Umbilical cord (tissue), 2 donors: ENCODE measurements around the gene CHRNA4. TPM values are rescaled to one million over a fixed set of nuclear protein-coding genes. Genes with fewer than 3 reads are reported as not detected.

Source experiments
- DNase-seq: peaks from one replicate; pipeline ENCODE4 v3.0.0-alpha.2; 2015; ENCODE audit warnings: low spot score
- total RNA-seq: library from RNA; depleted of rRNA; stranded (reverse); fragments of >200 nt; gene quantifications from one replicate; pipeline ENCODE4 v1.2.3, GENCODE V29; 2014; ENCODE audit warnings: low replicate concordance; ENCODE audit not compliant: insufficient read depth

Gene CHRNA4
- total RNA-seq, result 2.2 TPM

DNA sequence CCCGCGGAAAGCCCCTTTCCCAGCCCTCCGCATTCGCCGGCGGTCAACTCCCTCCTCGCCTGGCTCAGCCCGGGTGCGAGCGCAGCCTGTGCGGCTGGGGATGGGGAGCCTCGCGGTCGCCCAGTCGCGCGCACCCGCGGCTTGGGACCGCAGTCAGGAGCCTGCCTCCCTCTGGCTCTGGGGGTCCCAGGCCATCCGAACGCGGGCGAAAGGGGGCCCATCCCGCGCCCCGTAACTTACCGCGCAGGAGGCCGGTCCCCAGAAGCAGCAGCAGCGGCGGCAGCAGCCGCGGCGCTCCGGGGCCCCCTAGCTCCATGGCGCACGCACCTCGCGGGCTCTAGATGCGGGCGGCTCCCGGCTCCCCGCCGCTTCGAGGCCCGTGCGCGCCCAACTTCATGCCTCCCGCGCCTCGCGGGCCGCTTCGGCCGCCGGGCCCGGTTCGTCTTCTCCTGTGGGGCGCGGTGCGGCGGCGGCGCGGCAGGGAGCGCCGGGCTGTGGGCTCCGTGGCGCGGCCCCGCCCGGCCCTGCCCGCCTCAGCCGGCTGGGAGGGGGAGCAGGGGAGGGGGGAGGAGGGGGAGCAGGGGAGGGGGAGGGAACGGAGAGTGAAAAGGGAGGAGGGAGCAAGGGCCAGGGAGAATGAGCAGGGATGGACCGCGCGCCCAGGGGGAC, at the start of gene CHRNA4:
CHRNA4 (minus strand) TSS at position 500 of the 669 bp plus-strand sequence; CDS start at position 316, 184 bp downstream.
- no peak for DNase-seq

DNA sequence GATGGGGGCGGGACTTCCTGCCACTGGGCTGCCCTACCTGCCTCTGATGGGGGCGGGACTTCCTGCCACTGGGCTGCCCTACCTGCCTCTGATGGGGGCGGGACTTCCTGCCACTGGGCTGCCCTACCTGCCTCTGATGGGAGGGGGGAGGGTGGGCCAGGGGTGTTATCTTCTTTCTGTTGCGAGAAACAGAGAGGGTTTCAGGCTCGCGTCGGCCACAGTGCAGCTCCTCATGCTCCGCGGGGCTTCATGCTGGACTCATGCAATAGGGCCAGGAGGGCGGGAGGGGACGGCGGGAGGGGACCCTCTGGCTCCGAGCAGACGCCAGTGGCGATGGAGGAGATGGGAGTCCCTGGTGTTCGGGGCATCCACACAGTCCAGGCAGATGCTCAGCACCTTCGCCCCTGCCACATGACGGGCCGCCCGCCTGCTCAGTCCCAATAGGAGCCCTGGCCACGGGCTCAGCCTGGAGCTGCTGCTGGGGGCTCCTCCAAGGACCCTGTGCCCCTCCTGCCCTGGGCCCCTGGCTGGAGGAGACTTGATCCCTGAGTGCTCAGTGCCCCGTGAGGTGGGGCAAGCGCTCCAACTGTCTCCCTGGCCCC, 48.8 kb upstream of the CHRNA4 start:
- DNase-seq, result no peak

DNA sequence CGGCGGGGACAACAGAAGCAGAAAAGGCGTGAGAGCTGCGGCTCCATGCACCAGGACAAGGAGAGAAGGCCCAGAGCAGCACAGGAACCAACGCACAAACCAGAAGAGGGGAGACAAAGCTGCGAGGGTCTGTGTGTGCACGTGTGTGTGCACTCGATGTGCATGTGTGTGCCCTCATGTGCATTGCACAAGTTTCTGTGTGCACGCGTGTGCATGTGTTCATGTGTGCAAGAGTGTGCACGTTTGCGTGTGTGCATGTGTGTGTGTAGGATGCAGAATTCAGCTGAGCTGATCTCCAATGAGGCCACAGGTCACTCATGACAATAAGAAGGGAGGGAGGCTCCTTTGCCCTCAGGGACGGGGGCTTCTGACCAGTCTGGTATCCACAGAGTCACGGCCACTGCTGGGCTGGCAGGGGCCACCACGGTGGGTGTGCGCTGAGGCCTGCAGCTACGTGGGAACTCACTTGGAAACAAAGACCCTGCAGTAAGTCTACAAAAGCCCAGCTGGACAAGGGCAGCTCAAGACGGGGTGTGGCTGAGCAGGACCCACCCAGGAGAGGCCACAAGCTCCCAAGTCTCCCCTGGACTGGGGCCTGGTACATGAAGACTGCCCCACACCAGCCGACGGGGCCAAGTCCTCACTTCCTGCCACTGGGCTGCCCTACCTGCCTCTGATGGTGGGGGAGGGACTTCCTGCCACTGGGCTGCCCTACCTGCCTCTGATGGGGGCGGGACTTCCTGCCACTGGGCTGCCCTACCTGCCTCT, 48.1 kb upstream of the CHRNA4 start:
- no peak for DNase-seq

DNA sequence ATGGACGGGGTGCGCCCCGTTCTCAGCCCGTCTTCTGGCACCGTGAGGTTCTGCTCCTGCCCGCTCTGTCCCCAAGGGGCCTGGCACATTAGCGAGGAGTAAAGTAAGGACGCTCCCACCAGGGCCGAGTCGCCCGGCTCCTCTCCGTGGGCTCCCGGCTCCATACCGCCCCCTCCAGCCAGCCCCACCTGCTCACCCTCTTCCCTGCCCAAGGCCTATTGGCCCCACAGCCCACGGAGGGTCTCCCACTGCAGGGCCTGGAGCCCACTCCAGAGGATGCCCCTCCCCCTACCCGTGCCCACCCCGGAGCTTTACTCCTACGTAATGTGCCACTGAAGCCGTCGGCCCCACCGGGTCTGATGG, 47.5 kb upstream of the CHRNA4 start:
- no peak for DNase-seq

DNA sequence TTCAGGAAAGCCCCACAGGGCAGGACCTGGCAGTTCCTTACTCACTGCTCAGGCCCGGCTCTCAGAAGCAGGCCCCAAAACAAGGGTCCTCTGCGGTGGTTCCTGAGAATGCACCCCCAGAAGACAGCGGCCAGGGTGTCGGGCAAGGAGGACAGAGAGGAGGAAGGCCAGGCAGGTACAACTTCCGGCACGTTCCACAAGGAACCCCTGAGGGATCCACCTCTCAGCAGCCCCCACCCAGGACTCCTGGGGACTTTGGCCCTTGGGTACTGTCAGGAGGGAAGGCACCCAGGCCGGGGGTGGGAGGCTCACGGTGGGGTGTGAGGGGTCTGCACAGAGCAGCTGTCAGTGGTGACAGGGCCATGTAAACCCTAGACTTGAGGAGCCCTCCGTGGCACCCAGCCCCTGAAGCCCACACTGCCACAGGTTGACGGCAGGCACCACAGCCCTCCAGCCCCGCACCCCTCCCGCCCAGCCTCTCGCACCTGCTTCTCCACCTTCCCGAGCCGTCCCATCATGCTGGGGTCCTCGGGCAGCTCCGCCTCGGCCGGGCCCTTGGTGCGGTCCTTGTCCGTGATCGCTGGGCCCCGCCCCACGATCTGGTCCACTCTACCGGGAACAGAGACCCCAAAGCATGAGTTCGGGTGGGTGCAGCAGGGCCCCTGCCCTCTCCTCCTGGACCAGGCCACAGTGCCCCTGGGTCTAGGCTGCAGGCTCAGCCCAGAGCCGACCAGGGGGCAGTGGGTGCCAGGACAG, 47.0 kb upstream of the CHRNA4 start:
- DNase-seq, result no peak

DNA sequence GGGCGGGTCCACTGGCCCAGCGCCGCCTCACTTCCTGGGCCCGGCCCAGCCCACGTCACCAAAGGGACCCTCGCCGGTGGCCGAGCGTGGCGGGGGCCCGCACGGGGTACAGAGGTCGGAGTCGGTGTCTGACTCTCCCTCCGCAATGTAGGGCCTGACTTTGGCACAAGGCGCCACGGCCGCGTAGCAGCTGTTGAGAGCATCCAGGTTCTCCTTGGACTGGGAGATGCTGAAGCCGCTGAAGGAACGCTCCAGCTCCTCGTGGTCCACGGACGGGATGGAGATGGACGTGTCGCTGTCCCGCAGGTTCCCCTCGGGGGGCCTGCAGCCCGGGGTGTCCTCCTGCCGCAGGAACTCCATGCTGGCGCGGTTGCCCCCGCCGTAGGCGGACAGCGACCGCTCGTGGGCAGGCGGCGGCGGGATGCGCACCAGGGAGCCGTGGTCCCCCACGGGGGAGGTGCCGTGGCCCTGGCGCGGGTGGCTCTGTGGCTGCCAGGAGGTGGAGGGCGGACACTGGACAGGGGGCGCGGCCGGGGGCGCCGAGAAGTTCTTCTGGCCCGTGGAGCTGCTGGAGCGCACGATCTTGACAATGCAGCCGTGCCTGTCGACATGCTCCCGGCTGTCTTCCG, 45.6 kb upstream of the CHRNA4 start:
- DNase-seq, result no peak

DNA sequence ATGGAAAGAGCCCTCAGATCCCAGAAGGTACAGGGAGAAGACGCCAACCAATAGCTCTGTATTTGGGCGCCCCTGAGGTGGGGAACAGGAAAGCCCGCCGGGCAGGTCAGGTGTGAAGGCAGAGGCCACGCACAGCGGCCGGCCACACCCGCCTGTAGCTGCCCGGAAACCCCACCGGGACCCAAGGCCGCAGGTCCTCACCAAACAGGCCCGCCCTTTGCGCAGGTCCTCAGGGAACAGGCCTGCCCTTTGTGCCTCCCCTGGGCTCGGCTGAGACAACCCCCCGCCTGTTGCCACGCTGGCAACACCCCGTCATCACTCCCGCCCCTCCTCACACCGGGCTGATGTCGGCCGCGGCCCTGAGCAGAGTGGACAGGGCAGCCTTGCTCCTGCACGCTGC, 44.9 kb upstream of the CHRNA4 start:
- DNase-seq, result no peak

DNA sequence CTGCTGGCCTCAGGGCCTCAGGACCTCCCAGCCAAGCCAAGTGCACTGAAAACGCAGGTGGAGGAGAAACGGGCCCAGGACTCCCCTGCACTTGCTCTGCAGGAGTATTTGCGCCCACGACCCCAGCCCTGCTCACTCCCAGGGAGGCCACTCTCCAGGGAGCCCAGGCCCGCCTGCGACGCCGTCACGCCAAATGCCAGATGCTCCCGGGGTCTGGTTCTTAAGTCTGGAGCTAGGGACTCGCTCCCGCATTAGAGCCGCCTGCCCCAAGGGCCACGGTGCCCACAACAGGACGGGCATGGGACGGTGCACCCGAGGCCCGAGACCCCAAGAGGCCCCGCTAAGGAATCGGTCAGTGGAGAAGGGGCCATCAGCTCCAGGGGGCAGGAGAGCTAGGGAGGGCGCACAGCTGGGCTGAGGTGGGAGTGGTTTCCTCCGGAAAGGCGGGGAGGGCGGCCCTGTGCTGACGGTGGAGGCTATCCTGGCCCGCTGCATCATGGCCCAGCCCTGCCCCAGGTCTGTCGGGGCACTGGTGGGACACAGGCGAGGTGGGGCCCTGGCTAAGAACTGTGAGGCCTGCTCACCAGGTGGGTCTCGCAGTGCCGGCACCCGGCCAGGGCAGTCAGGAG, 44.1 kb upstream of the CHRNA4 start:
- DNase-seq, result no peak

DNA sequence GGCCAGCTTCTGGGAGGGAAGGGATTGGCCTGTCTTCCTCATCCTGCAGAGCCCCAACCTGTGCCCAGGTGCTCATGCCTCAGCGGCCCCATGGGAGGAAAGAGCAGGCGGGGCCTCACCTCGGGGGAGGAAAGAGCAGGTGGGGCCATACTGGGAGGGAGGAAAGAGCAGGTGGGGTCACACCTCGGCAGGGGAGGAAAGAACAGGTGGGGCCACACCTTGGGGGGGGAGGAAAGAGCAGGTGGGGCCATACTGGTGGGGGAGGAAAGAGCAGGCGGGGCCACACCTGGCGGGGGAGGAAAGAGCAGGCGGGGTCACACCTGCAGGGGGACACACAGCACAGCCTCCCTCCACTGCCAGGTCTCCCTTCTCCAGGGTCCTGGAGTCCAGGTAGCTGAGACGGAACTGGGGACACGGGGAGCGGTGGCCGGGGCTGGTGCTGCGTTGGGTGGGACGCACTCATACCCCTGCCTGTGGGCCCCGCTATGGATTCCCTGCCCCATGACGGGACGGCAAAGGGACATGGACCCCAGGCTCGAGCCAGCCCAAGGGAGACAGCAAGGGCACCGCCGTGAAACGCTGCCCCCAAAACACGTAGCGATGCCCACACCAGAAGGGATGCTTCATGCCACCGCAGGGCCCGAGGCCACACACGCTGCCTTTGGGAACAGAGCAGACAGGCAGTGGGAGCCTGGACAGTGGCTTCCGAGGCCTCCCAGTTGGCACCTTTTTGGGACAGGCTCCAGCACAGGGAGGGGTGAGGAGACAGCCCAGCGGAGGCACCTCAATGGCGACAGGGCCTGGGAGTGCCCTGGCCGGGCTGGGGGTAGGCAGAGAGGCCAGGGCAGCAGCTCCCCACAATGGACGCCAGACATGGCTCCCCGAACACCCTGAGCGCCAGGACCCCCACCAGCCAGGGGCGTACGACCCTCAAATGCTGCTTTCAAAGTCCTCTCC, 43.3 kb upstream of the CHRNA4 start:
- DNase-seq, result no peak

DNA sequence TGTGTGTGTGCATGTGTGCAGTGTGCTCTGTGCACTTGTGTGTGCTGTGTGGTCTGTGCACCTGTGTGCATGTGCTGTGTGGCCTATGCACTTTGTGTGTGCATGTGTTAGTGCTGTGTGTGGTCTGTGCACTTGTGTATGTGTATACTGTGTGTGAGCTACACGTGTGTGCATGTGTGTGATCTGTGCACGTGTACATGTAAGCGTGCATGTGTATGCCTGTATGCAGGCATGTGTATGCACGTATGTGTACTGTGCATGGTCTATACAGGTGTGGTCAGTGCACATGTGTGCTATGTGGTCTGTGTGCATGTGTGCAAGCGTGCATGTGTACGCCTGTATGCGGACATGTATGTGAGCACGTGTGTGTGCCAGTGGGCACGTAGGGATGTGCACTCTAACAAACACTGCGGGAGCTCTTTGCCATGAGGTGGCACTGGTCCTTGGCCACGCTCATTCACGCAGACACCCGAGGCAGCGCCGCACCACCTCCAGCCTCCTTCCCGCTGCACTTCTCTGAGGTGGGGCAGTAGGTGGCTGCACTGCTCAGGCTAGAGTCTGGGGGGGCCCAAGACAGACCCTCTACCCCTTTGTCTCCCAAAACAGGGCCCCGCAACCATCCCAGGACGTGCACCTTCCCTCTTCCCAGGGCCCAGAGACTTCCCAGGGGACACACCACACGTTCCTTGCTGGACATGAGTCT, 42.4 kb upstream of the CHRNA4 start:
- DNase-seq, result no peak

DNA sequence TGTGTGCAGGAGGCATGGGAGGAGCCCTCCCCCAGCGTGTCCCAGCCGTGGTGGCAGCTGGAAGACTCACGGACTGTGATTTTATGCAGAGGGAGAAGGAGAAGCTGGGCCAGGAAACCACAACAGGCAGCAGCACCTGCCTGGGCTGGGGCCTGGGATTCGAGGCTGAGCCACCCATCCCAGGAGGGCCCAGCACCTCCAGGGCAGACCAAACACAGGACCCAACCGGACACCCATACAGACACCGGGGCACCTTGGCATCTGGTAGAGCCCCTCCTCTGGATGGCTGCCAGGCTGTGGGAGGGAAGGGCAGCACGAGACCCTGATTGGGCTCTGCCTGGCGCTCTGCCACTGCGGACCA, 41.7 kb upstream of the CHRNA4 start:
- DNase-seq, result no peak

DNA sequence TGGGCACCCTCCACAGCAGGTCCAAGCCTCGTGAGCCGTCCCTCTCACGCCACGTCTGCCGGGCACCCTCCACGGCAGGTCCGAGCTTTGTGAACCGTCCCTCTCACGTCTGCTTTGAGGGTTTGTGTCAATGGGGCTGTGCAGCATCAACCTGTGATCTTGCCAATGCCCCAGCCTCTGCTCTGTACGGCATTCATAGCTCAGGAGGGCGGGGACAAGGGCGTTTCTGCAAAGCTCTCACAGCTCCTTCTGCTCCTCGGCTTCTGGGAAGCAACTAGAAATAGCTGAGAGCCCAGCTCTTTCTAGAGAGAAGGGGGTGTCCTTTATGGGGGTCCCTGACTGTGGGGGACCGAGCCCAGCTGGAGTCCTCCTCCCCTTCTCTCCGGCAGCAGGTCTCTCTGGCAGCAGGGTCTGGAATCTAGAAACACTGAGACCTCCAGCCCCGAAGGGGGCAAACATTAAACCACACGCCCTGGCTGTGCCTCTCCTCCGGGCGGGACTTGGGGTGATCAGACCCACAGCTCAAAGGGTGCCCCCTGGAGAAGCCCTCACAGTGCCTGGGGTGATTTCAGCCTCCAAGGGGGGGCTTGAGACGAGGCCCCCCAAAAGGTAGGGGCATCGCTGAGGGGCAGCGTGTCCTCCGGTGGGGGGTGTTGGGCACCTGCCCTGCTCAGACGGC, 41.2 kb upstream of the CHRNA4 start:
- no peak for DNase-seq

DNA sequence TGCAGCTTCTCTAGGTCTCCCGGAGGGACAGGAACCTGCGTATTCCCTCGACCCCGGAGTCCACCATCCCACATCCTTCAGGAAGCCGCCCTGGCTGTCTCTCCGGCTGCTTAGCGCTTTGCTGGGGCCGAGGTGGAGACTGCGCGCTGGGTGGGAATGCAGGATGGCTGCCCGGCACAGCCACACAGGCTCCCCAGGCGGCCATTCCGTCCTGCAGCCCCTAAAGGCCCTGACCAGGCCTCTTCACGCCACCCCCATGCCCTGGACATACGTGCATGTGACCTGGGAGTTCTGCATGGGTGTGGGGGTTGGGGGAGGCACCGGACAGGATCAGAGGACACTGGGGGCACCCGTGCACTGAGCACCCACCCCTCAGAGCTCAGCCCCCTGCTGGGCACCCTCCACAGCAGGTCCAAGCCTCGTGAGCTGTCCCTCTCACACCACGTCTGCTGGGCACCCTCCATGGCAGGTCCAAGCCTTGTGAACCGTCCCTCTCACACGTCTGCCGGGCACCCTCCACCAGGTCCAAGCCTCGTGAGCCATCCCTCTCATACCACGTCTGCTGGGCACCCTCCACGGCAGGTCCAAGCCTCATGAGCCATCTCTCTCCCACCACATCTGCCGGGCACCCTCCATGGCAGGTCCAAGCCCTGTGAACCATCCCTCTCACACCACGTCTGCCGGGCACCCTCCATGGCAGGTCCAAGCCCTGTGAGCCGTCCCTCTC, 40.4 kb upstream of the CHRNA4 start:
- no peak for DNase-seq

DNA sequence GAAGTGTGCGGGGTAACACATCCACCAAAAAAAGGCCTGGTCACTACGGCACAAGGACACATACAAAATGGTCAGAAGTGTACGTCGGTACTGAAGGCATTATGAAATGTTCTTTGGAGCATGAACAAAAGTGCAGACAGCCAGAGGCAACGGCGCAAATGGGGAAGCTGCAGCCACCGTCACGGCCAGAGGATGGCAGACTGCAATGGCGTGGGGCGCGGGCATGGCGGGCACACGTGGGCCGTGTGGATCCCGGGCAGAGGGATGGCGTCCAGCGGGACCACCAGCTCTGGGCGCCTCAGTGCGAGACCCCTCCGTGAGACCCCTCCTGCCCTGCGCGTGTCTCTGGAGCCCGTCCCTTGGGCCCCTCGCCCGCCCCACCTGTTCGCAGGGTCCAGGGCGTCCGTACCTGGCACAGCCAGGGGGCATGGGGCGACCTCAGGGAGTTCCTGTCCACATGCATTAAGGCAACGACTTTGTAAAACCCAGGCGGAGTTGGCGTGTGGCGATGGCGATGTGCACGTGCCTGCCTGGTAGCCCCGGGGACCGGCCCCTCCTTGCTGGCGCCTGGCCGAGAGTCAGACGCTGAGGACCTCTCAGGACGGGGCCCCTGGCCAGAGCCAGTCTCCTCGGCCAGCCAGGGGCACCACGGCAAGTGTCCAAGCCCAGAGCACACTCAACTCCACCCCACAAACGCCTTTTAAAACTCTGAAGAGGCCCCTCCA, 39.5 kb upstream of the CHRNA4 start:
- DNase-seq, result no peak

DNA sequence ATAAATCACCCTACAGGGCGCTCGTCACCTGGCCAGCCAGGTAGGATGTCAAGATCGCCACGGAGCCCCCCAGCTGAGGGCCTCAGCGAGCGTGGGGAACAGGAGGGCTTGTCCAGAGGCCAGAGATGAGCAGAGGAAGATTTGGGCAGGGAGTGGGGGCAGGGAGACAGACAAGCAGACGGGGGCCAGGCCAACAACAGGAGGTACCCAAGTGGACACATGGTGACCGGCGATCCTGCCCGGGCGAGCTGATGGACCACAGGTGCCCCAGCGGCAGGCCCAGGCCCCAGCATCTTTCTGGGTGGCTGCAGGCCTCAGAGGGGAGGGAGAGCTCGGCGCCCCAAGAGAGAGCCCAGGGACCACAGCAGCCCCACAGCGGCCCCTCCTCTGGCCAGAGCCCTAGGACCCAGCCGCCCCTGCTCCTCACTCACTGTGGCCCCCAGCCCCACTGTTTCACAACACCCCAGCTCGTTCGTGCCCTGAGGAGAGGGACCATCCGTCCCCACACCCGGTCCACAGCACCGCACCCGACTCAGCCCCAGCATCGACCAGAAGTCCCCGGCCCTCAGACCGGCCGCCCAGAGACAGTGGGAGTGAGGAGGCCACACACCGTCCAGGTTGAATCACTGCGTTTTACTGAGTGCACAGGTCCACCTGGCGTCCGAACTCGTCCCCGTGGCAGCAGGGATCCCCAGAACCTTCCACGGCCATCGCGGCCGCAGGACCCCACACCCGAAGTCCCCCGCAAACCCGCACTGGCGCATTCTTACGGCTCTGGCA, 38.6 kb upstream of the CHRNA4 start:
- no peak for DNase-seq

DNA sequence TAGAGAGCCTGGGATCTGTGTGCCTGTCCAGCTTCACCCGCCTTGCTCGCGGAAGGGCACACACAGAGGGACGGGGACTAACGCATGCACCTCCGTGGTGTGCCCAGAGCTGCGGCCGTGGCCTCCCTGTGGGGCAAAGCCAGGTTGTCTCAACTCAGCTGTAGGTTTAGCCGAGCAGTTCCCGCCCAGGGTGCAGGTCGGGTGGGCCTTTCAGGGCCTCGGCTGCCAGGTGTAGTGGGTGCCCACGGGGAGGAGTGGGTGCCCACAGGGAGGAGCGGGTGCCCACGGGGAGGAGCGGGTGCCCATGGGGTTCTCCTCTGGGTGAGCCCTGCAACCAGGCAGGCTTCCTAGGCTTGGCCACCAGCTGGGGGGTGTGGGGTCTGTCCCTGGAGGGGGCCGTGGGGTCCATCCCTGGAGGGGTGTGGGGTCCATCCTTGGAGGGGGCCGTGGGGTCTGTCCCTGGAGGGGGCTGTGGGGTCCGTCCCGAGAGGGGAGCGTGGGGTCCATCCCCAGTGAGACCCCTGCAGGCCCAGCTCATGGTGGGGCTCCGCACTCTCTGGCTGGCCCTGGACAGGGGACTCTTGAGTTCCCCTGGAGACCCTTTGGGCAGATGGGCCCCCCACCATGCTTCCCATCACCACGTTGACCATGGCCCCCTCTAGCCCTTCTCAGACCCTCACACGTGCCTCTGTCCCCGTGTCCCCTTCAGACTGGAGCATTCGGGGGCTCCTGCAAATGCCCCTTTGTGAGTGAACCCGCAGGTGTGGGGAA, 37.8 kb upstream of the CHRNA4 start:
- no peak for DNase-seq
